B cell (primary cell): ENCODE results near the gene AGO3. TPM values are rescaled to one million over a fixed set of nuclear protein-coding genes. Genes with fewer than 3 reads are reported as not detected.
A peak's percentile ranks its signal among the peaks of the same experiment; 100 is the strongest.

Experiments used
- ATAC-seq: fragments of 200-7000 bp; cut with Tn5 transposase; one replicate; pipeline ENCODE4 v1.10.0; 2021; ENCODE audit warnings: low read depth, mild to moderate bottlenecking, moderate number of reproducible peaks, moderate library complexity
- CTCF ChIA-PET: fragments of 350-600 bp; sonication (Branson Sonifier 250); formaldehyde crosslinking; loops from one replicate; lab custom pipeline; 2021; ENCODE audit warnings: antibody characterized with exemption, inconsistent platforms; lab: Charles Lee
- POLR2A ChIA-PET: fragments of 350-600 bp; sonication (Branson Sonifier 250); formaldehyde crosslinking; loops from one replicate; lab custom pipeline; 2021; ENCODE audit warnings: antibody characterized with exemption; lab: Charles Lee
- DNase-seq: peaks from one replicate; pipeline ENCODE4 v3.0.0; 2013
- H2AFZ ChIP-seq: 2 replicates; pipeline ENCODE4 v1.6.1; 2012; ENCODE audit warnings: mild to moderate bottlenecking, low read depth, low read length; ENCODE audit not compliant: insufficient read depth, poor library complexity, severe bottlenecking
- H3K27ac ChIP-seq, 2 donors: 1 replicate in 1 of 2; 2 replicates in 1 of 2; pipeline ENCODE4 v1.5.1; 2012 to 2013; ENCODE audit warnings: low read length in 2 of 2, mild to moderate bottlenecking in 2 of 2, moderate library complexity in 1 of 2
- H3K27me3 ChIP-seq, 4 experiments: fragments of 200-600 bp in 1 of 4; sonication (generic) in 1 of 4; replicated peaks in 1 of 4; 1 replicate in 2 of 4; 2 replicates in 2 of 4; pipeline versions ENCODE4 v1.6.1 to v1.7.0; 2013 to 2016; ENCODE audit warnings: low read length in 3 of 4, mild to moderate bottlenecking in 2 of 4, mixed read lengths in 1 of 4, moderate library complexity in 1 of 4; ENCODE audit not compliant: insufficient read depth in 4 of 4, control insufficient read depth in 3 of 4; ENCODE audit errors: control extremely low read depth in 1 of 4
- H3K36me3 ChIP-seq, 2 experiments: replicated peaks in 1 of 2; 1 replicate in 1 of 2; 2 replicates in 1 of 2; pipeline versions ENCODE4 v1.6.1 to v1.7.1; 2013; ENCODE audit warnings: low read length in 1 of 2; ENCODE audit not compliant: insufficient read depth in 2 of 2, control insufficient read depth in 1 of 2; ENCODE audit errors: control extremely low read depth in 1 of 2, extremely low read depth in 1 of 2
- H3K4me1 ChIP-seq, 2 donors: fragments of 200-600 bp in 1 of 2; sonication (generic) in 1 of 2; 1 replicate in 1 of 2; 2 replicates in 1 of 2; pipeline versions ENCODE4 v1.5.1 to v1.6.1; 2013 to 2017; ENCODE audit warnings: low read length in 2 of 2; ENCODE audit not compliant: control insufficient read depth in 2 of 2, insufficient read depth in 2 of 2
- H3K4me2 ChIP-seq: replicated peaks from 2 replicates; pipeline ENCODE3; 2012; ENCODE audit warnings: mild to moderate bottlenecking, low read depth, low read length; ENCODE audit not compliant: poor library complexity, severe bottlenecking
- H3K4me3 ChIP-seq, 5 experiments: fragments of 200-600 bp in 1 of 5; sonication (generic) in 1 of 5; 1 replicate in 3 of 5; 2 replicates in 2 of 5; pipeline versions ENCODE4 v1.5.1 to v1.7.0; 2011 to 2016; ENCODE audit warnings: low read length in 4 of 5, mild to moderate bottlenecking in 4 of 5, low read depth in 2 of 5, control low read depth in 1 of 5, moderate library complexity in 1 of 5; ENCODE audit not compliant: insufficient read depth in 1 of 5; ENCODE audit errors: control extremely low read depth in 1 of 5, extremely low read depth in 1 of 5
- H3K79me2 ChIP-seq: fragments of 200-600 bp; sonication (generic); one replicate; pipeline ENCODE4 v1.6.0; 2016; ENCODE audit warnings: low read length; ENCODE audit not compliant: control insufficient read depth, insufficient read depth
- H3K9ac ChIP-seq: fragments of 200-600 bp; sonication (generic); 2 replicates; pipeline ENCODE4 v1.6.1; 2017; ENCODE audit warnings: mild to moderate bottlenecking, low read length, moderate library complexity
- H3K9me3 ChIP-seq, 3 donors: one replicate each; pipeline versions ENCODE4 v1.6.1 to v1.7.1; 2013; ENCODE audit warnings: low read length in 2 of 3; ENCODE audit not compliant: control insufficient read depth in 2 of 3, insufficient read depth in 1 of 3; ENCODE audit errors: control extremely low read depth in 1 of 3
- H4K20me1 ChIP-seq: 2 replicates; pipeline ENCODE4 v1.6.0; 2012; ENCODE audit warnings: mild to moderate bottlenecking, low read length; ENCODE audit not compliant: insufficient read depth, control insufficient read depth, poor library complexity, severe bottlenecking
- H3K27ac Mint-ChIP-seq: one replicate; pipeline ENCODE4 v1.8.0; 2021; ENCODE audit warnings: mixed read lengths
- H3K27me3 Mint-ChIP-seq: one replicate; pipeline ENCODE4 v1.8.0; 2021; ENCODE audit warnings: mixed read lengths
- H3K4me1 Mint-ChIP-seq: one replicate; pipeline ENCODE4 v1.8.0; 2021; ENCODE audit warnings: mixed read lengths
- H3K4me3 Mint-ChIP-seq: one replicate; pipeline ENCODE4 v1.8.0; 2021; ENCODE audit warnings: mixed read lengths
- H3K9me3 Mint-ChIP-seq: one replicate; pipeline ENCODE4 v1.8.0; 2022; ENCODE audit warnings: mixed read lengths; ENCODE audit not compliant: insufficient read depth
- EZH2 ChIP-seq: IDR thresholded peaks from 2 replicates; pipeline ENCODE4 v1.6.1; 2012; ENCODE audit warnings: borderline replicate concordance, low read depth, mild to moderate bottlenecking, moderate library complexity, low read length; ENCODE audit not compliant: insufficient read depth, poor library complexity, severe bottlenecking
- WGBS: methylation state at CpG from one replicate; pipeline ENCODE4 v1.1.5; 2013; ENCODE audit warnings: missing lambda C conversion rate; ENCODE audit not compliant: insufficient coverage; 5-methylcytosine and 5-hydroxymethylcytosine counted together
- intact Hi-C: fragments of 100-400 bp; cut with micrococcal nuclease; formaldehyde crosslinking; loops from one replicate; pipeline ENCODE4 v1.10.0; 2022
- polyA plus RNA-seq: library from polyadenylated mRNA; depleted of rRNA; stranded (reverse); fragments of >200 nt; gene quantifications from 2 replicates; pipeline ENCODE4 v1.2.3, GENCODE V29; 2012
- total RNA-seq, 2 donors: library from RNA; stranded (reverse); fragments of 120-200 nt in 1 of 2; gene quantifications; 1 replicate in 1 of 2; 2 replicates in 1 of 2; pipeline versions ENCODE4 v1.2.3 to v1.2.4, GENCODE V29; 2013 to 2022
- TF ChIP-seq, protein P1 (sequence below): fragments of 200-600 bp; IDR thresholded peaks from one replicate; pipeline ENCODE4 v1.8.0; 2022; ENCODE audit warnings: antibody characterized with exemption, mild to moderate bottlenecking

The AGO3 gene
- total and polyA plus RNA-seq, 2 donors (not counting 1 experiment from before 2014, with no cell fraction given), result 5.1 to 44.9 TPM

GRCh38 chr1:35931446-35932157, 697 bp downstream of the AGO3 start:
- Histone ChIP-seq H3K36me3 (no peaks in the 10 kb centered on the region), H3K4me3 (peak overlapping the region; percentile 67 to 86 (median 79)), H3K4me1 (peaks cover 12 to 13% of the 10 kb centered on the region in 2 donors), H3K9me3 (no peaks in the 10 kb centered on the region), H3K9ac (peak overlapping the region; percentile 91), H3K79me2 (peaks cover 53% of the 10 kb centered on the region), H2AFZ (peak overlapping the region; percentile 89), H3K27ac (peak overlapping the region; percentile 80 to 98), H3K27me3 (no peaks in the 10 kb centered on the region), H4K20me1 (peaks cover 9% of the 10 kb centered on the region), H3K4me2 (peak overlapping the region; percentile 78)
- Mint-ChIP-seq H3K27me3 (no peaks in the 10 kb centered on the region), H3K27ac (peak overlapping the region; percentile 90), H3K9me3 (no peaks in the 10 kb centered on the region), H3K4me1 (peaks cover 19% of the 10 kb centered on the region), H3K4me3 (peak overlapping the region; percentile 86)
- intact Hi-C loops, result loop anchor here (1.0 kb wide), 1 partner anchor 157 kb away; the partner anchor contains the start of gene ADPRS
- DNase-seq (no peak), ATAC-seq (peak; percentile 18)
- TF ChIP-seq EZH2, result no peak
- TF ChIP-seq, protein P1, sequence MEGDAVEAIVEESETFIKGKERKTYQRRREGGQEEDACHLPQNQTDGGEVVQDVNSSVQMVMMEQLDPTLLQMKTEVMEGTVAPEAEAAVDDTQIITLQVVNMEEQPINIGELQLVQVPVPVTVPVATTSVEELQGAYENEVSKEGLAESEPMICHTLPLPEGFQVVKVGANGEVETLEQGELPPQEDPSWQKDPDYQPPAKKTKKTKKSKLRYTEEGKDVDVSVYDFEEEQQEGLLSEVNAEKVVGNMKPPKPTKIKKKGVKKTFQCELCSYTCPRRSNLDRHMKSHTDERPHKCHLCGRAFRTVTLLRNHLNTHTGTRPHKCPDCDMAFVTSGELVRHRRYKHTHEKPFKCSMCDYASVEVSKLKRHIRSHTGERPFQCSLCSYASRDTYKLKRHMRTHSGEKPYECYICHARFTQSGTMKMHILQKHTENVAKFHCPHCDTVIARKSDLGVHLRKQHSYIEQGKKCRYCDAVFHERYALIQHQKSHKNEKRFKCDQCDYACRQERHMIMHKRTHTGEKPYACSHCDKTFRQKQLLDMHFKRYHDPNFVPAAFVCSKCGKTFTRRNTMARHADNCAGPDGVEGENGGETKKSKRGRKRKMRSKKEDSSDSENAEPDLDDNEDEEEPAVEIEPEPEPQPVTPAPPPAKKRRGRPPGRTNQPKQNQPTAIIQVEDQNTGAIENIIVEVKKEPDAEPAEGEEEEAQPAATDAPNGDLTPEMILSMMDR, result no peak
- 0% methylated on average over 24 of the region's 28 CpGs for WGBS
- ChIA-PET POLR2A (interaction anchor here (0.9 to 1.0 kb wide), 3 partner anchors 46 to 162 kb away, joined by 3 read pairs; partner anchors contain the start of genes AGO1 and CLSPN), CTCF (interaction anchor here (0.7 to 2.7 kb wide), 5 partner anchors 9 to 224 kb away, joined by 3 to 16 read pairs (median 3); partner anchors contain the start of gene AGO1)

DNA sequence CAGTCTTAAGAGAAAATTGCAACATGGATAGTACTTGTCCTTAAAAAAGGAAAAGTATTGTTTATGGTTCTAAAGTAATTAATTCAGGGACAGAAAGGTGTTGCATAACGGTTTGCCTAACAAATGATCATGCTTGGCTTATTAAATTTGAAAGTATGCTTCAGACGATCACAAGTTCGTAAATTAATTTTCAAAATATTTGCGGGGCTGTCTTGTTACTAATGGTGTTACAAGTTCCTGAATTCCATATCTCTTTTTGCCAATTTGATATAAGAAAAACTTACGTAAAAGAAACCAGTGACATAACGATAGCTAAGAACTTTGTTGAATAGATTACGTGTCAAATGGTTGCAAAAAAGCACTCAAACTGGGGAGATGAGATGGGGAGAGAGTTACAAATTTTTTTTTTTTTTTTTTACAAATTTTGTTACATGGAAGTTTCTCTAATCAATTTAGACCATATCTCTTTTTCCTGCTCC, 1.3 kb downstream of the AGO3 start:
- WGBS, result 11% methylated on average over 1 of the region's 7 CpGs
- ChIA-PET POLR2A (no interaction called here), CTCF (interaction anchor here (0.7 to 2.7 kb wide), 2 partner anchors 50 to 223 kb away, joined by 3 to 16 read pairs; partner anchors contain the start of gene AGO1)
- peak overlapping the region; percentile 89 for H2AFZ ChIP-seq
- intact Hi-C loops, result no loop called here
- Mint-ChIP-seq H3K9me3 (no peaks in the 10 kb centered on the region), H3K27me3 (no peaks in the 10 kb centered on the region), H3K4me1 (peaks cover 19% of the 10 kb centered on the region), H3K27ac (no peak overlapping the region), H3K4me3 (peak overlapping the region; percentile 86)
- peaks cover 59% of the 10 kb centered on the region for H3K79me2 ChIP-seq
- H3K4me3 ChIP-seq, result peak overlapping the region in 4 of 5 experiments; percentile 67 to 86 (median 76)
- H3K9ac ChIP-seq, result peak overlapping the region; percentile 91
- no peaks in the 10 kb centered on the region for H3K27me3 ChIP-seq
- H3K4me2 ChIP-seq, result peak overlapping the region; percentile 78
- DNase-seq (no peak), ATAC-seq (no peak)
- no peak for TF ChIP-seq EZH2
- TF ChIP-seq, protein P1, result no peak
- H3K36me3 ChIP-seq, result no peaks in the 10 kb centered on the region
- peaks cover 0 to 2% (median 0%) of the 10 kb centered on the region in 3 donors for H3K9me3 ChIP-seq
- H3K4me1 ChIP-seq, result peaks cover 12 to 13% of the 10 kb centered on the region in 2 donors
- H4K20me1 ChIP-seq, result peaks cover 9% of the 10 kb centered on the region
- peak overlapping the region in 1 of 2 donors; percentile 98 for H3K27ac ChIP-seq
